ENCODE measurements around the gene IL5RA.

Gene IL5RA

GRCh38 chr3:3065876-3066275 lies 44.3 kb downstream of the IL5RA start:
- no peak for DNase-seq (ENCODE audit: low read depth)

- DNase-seq (ENCODE audit: low read depth), result no peak
Measured at GRCh38 chr3:3064297-3064696, 45.9 kb downstream of the IL5RA start.

- no peak for DNase-seq (ENCODE audit: low read depth)
Measured at GRCh38 chr3:3059645-3060044, 50.5 kb downstream of the IL5RA start.

- DNase-seq (ENCODE audit: low read depth), result no peak
Measured at GRCh38 chr3:3053974-3054373, 56.2 kb downstream of the IL5RA start.

GRCh38 chr3:3038201-3038991 lies 71.8 kb downstream of the IL5RA start:
- DNase-seq (ENCODE audit: low read depth), result no peak

GRCh38 chr3:3037156-3037555 lies 73.0 kb downstream of the IL5RA start:
- no peak for DNase-seq (ENCODE audit: low read depth)

- no peak for DNase-seq (ENCODE audit: low read depth)
Measured at GRCh38 chr3:3031326-3031725, 78.8 kb downstream of the IL5RA start.

GRCh38 chr3:3027976-3028567 lies 82.1 kb downstream of the IL5RA start:
- DNase-seq (ENCODE audit: low read depth), result no peak

GRCh38 chr3:3023111-3023745 lies 86.9 kb downstream of the IL5RA start:
- no peak for DNase-seq (ENCODE audit: low read depth)

GRCh38 chr3:3020209-3020608 lies 90.0 kb downstream of the IL5RA start:
- DNase-seq (ENCODE audit: low read depth), result no peak

Data from T follicular helper cell (primary cell).